Activated T-cell treated with anti-CD3 and anti-CD28 coated beads, Interleukin-2, amount 50 U/mL, for 48 hours (primary cell): ENCODE measurements around the gene KCNMB4.
"Not testable (repeated sequence)": the region's sequence is repeated elsewhere in the genome, so short reads cannot be mapped to it uniquely, and the experiment has no call there.

Source experiments
- DNase-seq, 2 experiments: peaks; one replicate each; pipeline ENCODE4 v3.0.0-alpha.2; 2020

Gene KCNMB4

DNA sequence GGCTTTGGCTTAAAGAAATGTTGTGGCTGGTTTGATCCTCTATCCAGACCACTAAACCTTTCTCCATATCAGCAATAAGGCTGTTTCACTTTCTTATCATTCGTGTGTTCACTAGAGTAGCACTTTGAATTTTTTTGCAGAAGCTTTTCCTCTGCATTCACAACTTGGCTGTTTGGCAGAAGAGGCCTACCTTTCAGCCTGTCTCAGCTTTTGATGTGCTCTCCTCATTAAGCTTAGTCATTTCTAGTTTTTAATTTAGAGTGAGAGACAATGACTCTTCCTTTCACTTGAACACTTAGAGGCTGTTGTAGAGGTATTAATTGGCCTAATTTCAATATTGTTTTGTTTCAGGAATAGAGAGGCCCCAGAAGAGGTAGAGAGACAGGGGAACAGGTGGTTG is 13.8 kb downstream of the KCNMB4 start:
- DNase-seq = no peak

DNA sequence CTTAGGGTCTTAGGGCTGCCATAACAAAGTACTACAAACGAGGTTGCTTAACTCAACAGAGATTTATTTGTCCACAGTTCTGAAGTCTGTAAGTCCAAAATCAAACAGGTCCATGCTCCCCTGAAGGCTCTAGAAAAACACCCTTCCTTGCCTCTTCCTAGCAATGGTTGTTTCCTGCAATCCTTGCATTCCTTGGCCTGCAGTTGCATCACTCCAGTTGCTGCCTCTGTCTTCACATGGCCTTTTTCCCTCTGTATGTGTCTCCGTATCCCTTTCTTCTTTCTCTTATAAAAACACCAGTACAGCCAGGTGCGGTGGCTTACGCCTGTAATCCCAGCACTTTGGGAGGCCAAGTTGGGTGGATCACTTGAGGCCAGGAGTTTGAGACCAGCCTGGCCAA is 17.4 kb downstream of the KCNMB4 start:
- no peak for DNase-seq

DNA sequence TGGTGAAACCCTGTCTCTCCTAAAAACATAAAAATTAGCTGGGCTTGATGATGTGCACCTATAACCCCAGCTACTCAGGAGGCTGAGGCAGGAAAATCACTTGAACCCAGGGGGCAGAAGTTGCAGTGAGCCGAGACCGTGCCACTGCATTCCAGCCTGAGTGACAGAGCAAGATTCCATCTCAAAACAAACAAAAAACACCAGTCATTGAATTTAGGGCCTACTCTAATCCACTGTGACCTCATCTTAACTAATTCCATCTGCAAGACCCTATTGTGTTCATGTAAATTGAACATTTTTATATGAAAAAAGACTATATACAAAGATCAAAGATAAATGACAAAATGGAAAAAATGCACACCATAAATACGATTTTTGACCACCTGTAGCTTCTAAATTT is 17.8 kb downstream of the KCNMB4 start:
- no peak for DNase-seq

DNA sequence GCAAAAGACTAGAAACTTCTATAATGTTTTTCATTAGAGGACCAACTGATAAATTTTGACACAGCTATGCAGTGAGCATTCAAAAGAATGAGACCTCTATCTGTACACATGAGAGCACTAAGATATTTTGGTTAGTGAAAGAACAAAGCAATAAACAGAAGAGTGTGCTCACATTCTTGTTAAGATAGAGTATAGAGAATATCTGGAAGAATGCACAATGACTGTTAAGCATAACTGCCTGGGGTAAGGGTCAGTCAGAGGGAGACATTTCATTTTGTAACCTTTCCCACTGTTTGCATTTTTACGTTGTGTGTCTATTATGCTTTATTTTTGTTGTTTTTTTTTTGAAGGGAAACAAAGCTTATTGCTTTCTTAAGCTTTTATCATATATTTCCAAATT is 20.7 kb downstream of the KCNMB4 start:
- no peak for DNase-seq

DNA sequence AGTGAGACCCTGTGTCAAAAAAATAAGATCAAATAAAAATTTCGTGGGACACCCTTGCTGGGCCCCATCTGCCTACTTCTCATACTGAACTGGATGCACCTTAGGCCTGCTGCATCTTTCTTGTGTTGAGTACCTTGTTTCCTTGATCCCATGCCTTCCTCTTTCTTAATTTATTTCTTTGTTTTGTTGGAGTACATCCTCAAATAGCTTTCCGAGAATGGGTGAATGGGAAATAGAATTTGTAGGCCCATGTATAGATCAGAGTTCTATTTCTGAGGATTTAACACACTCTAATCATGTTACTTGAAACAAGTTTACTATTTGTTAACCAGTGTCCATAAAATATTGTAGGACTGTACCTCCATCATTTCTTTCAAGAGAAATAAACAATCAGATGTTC is 23.6 kb downstream of the KCNMB4 start:
- no peak for DNase-seq

DNA sequence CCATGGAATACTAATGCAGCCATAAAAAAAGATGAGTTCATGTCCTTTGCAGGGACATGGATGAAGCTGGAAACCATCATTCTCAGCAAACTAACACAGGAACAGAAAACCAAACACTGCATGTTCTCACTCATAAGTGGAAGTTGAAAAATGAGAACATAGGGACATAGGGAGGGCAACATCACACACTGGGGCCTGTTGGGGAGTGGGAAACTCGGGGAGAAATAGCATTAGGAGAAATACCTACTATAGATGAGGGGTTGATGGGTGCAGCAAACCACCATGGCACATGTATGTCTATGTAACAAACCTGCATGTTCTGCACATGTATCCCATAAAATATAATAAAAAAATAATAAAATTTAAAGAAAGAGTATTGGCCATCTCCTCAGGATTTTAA is 26.5 kb downstream of the KCNMB4 start:
- DNase-seq = not testable (repeated sequence)

DNA sequence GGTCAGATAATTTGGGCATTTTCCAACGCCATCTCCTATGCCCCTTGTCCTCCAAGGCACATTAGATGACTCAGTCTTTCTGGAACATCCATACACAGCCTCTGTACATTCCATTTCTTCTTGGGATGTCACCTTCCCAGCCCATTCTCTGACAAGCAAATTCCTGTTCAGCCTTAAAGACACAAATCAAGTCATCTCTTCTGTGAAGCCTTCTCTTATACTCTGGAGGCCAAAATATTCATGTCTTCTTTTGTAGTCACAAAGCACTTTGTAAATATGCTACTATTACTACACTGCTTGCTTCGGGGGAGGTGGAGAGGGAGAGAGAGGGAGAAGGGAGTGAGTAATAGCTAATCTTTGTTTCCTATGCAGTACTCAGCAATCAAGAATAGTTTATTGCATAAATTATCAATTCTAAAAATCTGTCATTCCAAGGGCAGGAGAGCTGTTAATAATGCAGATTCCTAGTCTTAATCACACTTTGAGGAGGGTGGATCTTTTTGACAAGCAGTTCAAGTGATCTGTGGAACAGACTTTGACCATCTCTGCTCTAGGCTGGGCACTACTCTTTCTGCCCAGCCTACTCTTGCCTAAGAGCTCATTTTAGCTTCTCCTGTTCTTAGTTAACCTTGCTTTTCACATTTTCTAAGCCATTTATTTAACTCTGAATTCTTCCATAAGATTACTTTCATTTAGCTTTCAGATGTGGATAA is 27.9 kb downstream of the KCNMB4 start:
- no peak for DNase-seq

DNA sequence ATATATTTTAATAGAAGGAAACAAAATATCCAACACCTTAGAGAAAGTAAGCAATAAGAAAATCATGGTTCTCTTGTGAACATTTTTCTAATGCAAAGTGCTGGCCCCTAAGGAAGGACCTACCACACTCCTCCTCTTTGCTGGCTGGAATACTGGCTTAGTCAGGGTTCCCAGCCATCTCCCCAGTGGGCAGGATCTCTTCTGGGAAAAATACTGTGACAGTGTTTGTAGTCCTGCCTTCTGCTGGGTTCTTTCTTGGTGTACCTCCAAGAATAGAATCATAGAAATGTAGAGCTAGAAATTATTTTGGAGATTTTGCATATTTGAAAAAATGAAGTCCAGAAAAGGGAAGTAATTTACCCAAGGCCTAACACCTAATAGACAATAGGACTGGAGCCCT is 31.9 kb downstream of the KCNMB4 start:
- no peak for DNase-seq

DNA sequence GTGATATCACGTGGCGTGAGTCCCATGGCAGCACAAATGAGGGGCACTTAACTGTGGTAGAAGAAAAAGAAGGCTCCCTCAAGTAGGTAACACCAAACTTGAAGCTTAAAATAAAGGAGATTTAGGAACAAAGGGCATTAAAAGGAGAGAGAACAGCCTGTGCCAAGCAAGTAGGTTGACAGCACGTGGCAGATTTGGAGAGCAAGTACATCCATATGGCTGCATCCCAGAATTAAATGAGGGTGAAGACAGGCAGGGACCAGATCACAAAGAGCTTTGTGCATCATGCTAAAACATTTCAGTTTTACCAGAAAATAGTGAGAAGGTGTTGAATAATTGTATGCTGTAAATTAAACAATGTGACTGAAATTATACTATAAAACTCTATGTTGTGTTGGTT is 32.8 kb downstream of the KCNMB4 start:
- no peak for DNase-seq

DNA sequence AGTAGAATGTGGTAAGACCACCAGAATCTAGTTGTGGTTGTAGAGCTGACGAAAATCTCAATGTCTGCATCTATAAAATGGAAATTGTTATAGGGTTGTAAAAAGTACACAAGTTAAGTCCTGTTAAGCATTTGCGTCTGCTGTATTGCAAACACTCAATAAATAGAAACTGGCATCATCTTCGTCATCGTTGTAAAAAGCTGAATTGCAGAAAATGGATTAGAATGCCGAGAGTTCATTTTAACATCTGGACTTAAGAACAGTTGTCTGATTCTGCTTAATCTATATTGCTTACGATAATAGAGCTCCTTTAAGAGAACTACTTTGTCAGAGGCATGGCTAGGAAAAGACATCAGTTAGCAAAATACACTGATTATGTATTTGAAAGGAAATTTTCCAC is 33.2 kb downstream of the KCNMB4 start:
- DNase-seq = no peak

DNA sequence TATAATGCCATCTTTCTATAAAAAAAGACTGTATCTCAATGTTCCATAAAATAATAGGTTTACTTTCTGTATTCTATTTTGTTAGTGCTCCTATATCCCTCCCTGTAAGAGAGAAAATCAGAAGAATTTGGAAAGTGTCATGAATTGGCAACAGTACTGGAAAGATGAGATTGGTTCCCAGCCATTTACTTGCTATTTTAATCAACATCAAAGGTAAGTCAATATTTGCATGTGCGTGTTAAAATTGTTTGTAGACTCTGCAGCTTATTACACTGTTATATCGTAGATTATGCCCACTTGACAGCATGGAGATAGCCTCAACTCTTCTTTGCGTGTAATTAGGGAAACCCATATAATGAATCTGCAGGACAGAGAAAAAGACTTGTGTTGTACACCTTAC is 34.0 kb downstream of the KCNMB4 start:
- no peak for DNase-seq

DNA sequence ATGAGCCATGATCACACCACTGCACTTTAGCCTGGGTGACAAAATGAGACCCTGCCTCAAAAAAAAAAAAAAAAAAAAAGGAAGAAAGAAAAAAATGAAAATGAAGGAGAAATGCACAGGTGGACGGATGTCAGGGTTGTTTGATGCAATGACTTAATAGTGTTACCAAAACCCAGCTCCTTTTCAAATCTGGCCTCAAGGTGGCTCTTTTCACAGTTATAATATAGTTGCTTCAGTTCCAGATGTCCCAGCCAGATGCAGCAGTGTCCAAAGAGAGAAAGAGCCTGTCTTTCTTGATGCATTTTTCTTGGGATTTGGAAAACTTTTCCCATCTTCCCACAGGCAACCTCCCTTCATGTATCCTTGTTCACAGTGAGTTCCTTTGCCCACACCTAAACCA is 36.5 kb downstream of the KCNMB4 start:
- no peak for DNase-seq

DNA sequence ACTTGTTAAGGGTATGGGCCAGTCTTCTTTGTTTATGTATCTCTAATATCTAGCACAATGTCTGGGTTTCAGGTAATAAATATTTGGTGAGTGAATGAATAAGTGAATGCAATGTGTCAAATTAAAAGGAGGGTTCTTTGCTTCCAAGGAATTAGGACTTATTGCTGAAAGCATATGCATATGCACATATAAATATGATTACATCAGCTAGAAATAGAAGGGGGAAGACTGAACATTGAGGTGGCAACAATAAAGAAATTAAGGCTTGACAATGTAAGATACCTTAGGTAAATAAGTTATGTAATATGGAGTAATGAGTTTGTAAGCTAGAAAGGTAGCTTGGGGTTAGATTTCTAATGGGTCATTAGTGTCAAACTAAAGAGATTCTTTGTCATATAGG is 37.7 kb downstream of the KCNMB4 start:
- DNase-seq = no peak

DNA sequence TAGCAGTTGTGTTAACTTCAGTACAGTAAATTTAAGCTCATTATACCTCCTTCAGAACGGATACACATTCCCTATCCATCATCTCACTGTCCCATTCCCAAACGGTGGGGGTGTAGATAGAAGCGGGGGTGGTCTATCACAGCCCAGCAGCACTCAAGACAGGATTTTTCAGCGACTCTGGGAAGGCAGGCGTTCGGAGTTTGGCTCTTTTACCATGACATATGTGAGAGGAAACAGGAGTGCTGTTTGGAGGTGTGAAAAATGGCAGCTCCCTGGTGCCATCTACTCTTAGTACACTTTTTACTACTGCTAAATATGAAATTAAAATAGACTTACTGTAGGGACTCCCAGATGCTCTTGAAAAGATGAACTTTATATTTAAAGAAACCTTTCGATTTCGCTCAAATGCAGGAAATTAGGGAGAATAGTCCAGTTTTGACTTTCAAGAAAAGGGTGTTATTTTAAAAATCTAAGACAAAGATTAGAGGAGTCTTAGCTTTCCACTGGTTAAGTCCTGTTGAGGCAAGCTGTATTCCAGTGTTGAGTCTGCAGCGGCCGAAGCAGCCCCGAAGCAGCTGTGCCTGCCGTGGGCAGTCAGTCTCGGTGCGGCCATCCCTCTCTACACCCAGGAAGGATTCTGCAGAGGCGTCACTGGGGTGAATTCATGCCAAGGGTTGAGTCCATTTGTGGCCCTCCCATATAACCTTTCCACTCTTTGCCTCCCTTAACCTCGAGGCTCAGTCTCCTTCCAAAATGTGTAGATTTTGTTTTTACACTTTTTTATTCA is 42.1 kb downstream of the KCNMB4 start:
- no peak for DNase-seq

DNA sequence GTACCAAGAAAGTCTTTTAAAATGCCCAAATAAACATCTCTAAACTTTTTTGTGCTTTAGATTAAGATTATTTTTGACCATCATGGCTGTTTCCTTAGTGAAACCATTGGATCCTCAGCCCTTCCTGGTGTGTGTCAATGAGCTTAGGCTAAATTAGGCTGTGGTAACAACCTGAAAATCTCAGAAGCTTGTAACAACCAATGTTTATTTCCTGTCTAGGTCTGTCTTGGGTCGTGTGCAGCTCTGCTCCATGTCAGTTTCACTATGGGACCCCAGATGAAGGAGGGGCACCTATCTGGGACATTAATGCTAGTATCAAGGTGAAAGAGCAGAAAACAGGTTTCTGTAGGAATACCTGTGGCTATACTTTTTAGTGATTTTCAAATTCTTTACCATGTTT is 49.9 kb downstream of the KCNMB4 start:
- DNase-seq = no peak

DNA sequence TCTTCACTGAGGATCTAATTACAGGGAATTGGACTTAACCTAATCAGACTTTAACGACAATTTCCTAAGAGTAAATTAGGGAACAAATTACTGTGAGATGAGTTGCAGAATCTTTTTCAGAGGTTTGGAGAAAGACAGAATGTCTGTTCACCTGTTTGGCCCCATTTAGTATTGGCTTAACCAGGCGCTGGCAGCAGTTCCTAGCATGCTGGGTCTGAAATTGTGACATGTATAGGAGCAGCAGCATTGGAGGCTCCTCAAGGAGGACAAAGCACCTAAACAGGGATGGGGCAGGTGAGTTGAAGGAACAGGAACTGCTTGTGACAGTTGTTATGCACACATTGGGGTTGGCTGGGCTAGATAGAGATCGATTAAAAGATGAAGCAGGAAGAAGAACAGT is 51.0 kb downstream of the KCNMB4 start:
- no peak for DNase-seq

DNA sequence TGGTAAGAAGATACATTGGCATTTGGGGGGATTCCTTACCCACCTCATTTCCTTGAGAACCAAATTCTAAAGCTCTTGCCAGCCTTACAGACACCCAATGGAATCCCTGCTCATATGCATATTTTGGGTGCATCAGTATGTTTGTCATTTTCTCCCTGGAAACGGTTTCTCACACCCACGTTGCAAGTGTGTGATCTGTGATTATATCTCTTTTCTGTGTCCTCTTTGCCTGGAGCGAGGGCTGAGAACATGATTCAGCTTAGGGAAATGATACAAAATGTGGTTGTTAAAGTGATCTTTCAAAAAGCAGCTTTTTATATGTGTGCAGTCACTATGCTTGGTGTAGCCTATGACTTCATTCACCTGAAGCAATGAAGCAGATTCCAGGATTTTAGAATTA is 52.0 kb downstream of the KCNMB4 start:
- peak; percentile 21 for DNase-seq

DNA sequence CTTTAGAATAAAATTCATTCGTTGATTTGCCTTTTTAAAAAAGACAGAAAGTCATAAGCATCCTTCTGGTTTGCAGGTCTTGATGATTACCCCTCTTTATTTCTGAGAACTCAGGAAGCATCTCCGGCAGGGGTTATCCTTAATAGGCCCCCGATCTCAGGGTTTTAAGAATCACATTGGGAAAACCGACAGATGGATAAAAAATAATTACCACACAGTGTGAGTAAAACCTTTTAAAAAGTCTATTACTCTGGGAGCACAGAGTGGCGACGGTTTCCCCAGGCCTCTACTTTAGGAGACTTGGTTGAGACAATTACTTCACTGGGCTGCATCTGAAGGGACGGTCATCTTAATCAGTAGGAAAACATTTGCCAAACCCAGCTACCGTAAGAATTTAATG is 56.5 kb downstream of the KCNMB4 start:
- no peak for DNase-seq

DNA sequence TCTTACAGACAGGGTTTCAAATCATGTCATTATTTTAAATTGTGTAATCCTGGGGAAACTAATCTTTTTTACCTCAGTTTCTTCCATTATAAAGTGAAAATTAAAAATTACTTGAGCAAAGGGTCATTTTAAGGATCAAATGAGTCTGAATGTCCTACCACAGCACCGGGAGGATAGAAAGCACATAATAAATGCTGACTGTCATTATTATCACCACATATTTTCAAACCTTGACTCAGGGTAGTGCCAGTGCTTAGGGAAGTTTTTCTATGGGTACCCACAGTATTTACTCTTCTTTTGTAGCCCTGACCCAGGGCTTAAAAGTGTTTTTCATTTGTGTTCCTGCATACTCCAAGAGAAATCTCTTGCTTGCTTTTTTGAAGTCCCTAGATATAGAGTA is 60.5 kb downstream of the KCNMB4 start:
- no peak for DNase-seq

DNA sequence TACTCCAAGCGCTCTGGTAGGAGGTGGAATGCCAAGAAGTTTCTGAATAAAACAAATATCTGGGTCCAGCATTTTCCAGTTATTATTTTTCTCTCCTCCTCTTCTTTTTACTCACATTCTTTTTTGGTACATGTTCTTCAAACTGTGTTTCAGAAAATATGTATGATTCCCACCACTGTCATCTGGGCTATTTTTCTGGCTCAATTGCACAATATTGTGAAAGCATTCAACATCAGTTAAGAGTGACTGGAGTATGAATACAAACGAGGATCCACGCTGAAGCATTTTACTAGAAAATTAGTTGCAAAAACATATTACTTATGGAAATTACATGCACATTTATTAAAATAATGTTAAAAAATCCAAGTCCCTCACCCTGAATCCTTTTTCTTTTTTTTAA is 61.5 kb downstream of the KCNMB4 start:
- DNase-seq = no peak

DNA sequence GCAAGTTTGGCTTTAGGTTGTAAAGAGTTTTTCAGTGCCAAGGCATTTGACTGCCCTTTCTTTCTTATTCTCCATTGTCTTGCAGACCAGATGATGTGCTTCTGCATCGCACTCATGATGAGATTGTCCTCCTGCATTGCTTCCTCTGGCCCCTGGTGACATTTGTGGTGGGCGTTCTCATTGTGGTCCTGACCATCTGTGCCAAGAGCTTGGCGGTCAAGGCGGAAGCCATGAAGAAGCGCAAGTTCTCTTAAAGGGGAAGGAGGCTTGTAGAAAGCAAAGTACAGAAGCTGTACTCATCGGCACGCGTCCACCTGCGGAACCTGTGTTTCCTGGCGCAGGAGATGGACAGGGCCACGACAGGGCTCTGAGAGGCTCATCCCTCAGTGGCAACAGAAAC is 64.3 kb downstream of the KCNMB4 start:
- DNase-seq = no peak

DNA sequence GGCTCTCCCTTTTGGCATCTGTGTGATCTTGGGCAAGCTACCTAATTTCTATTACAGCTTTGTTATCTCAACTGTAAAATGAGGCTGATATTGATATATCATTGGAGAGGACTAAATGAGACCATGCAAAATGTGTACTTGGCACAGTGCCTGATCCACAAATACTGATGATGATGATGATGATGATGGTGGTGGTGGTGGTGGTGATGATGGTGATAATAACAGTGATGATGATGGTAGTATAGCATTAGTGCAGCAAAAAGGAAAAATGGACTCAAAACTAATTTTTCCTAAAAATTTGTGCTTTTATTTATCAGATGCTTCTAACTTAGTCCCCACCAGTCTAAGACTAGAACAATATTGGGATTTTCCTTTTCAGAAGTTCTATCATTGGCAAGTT is 70.7 kb downstream of the KCNMB4 start:
- DNase-seq = no peak

DNA sequence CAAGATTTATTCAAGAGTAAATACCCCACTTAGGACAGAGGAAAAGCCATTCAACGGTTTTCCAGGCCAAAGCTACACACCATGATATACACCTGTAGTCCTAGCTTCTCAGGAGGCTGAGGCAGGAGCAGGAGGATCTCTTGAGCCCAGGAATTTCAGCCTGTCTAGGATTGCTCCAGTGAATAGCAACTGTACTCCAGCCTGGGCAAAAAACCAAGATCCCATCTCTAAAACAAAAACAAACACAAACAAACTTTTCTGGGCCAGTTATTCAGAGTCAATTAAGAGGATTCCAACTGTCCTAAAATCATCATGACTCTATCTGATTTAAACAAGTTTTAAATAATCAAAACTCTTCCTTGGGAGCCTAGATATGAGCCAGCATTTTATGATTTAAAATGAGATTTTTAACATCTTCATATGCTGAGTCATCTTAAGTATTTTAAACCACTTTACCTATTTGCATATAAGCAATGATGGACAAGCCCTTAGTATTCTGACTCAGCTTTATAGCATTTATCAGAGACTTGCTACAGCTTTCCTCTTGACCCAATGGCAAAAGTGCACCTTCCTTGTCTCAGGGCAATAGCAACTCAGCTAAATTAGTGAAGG is 77.1 kb downstream of the KCNMB4 start:
- DNase-seq = no peak

DNA sequence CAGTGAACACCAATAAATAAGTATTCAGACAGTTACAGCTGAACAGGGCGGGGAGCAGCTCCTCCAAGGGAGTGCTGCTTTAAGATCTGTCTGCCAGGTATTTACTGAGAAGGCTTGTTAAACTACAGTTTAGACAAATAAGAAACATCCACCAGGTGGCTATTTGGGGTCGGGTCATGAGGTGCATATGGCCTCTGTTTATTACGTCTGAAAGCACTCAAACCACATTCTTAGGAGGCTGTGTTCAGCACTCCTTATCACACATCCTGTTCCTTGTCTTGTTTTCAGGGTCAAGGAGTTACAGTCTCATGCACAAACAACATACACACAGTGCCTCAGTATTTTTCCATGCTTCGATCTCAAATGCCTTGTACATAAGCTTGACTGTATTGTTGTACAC is 78.8 kb downstream of the KCNMB4 start:
- DNase-seq = no peak
